Stimulated activated CD4-positive, alpha-beta T cell treated with anti-CD3 and anti-CD28 coated beads, Interleukin-1b, Interleukin-23, amount 100 ng/mL, for 1 hour (primary cell): ENCODE measurements around the gene PALLD.

ENCODE experiments used
- DNase-seq, 2 donors: peaks; one replicate each; pipeline ENCODE4 v3.0.0-alpha.2; 2020; ENCODE audit warnings: low read depth in 2 of 2

Gene PALLD

DNA sequence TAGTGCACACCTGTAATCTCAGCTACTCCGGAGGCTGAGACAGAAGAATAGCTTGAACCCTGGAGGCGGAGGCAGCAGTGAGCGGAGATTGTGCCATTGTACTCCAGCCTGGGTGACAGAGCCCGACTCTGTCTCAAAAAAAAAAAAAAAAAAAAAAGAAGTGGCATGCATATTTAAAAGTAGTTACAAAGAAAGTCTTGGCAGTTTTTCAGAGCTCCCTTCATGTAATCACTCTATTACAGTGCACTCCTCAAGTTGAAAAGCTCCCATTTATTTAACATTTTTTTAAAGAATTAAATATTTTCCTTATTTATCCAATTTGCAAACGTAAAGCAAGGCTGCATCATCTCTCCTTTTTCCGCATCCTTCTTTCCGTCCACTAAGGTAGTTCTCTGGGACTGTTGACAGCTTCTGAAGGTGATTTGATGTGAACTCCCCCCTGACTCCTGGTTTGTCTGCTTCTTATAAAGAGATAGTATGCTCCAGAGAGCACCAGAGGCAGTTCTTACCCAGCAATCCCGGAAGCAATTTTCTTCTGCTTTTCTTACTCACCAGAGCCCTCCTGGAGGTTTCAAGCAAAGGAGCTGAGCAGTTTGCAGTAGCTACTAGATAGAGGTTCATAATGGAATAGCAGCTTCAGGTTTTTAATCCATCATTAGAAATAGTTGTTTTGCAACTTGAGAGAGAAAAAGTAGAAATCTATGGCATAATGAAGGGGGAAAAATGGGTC, 151.0 kb downstream of the PALLD start:
- DNase-seq: no peak

DNA sequence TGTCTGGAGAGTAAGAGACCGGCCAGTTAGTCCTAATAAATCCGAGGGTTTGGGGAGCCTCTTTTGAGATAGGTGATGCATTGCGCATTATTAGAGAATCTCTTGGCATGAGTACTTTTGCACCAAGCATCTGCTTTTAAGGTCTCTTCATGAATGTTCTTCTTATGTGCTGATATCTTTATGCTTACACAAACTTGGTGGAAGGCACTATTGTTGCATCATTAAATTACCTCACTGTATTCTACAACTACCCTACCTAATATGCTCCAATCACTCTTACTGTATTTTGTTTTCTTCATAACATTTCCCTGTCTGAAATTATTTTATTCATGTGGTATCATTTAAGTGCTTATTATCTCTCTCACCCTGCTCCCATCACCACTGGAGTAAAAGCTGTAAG, 151.6 kb downstream of the PALLD start:
- DNase-seq: no peak

DNA sequence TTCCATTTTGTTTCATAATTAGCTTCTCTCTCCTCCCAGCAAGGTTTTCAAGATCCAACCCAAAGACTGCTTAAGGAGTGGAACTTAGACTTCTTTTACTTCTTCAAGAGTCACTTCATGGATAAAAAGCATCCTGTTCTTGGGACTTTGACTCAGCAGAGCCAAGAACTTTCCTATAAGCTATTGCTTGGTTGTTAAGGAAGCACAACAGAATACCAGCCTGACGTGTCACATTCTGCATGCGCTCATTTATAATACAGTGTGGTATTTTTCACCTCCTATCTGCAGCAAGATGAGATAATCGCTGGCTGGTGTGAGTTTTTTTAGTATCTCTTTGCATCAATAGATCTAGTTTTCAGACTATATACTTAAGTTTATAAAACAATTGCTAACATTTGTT, 152.1 kb downstream of the PALLD start:
- DNase-seq: no peak

DNA sequence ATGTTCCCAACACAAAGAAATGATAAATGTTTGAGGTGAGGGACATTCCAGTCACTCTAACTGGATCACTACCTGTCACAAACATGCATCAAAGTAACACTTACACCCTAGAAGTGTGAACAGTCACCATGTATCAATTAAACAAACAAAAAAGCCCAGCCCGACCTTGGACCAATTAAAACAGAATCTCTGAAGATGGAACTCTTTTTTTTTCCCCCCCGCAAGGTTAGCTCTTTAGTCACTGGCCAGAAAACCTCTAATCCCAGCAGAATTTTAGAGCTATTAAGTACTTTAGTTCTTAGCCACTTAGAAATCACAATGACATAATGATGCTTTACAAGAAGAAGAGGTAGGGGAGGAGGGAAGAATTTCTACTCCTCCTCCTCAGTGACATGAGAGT, 154.5 kb downstream of the PALLD start:
- DNase-seq: no peak

DNA sequence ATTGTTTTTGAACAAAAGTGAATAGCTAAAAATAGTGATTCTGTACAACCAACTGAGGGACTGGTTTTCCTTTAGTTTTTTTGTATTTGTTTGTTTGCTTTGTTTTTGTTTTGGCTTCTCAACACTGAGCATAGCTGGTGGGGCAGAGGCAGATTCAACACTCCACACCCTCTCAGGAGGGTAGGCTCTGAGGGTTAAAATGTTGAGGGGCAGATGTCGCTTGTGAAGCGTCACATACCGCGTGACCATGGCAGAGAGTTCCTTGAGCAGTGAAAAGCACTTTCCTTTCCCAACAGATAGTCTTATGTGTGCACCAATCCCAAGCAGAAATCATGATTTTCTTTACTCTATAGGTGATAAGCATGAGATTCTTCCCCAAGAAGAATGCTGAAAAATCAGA, 155.0 kb downstream of the PALLD start:
- DNase-seq: no peak

DNA sequence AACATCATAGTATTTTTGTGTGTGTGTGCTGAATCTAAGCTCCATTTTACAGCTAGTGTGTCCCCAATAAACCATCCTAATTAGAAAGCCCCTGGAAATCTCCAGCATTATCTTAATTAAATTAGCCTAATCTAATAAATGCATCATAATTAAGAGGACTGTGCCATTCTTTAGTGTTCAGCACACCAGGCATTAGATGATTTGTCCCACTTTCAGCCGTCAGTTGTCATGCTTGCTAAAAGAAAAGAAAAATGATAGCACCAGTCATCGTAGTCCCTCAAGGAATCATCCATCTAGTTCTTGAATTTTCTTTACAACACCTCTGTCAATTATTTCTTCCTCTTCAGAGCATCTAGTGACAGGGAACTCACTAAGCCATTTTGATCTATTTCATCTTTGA, 155.9 kb downstream of the PALLD start:
- DNase-seq: no peak

DNA sequence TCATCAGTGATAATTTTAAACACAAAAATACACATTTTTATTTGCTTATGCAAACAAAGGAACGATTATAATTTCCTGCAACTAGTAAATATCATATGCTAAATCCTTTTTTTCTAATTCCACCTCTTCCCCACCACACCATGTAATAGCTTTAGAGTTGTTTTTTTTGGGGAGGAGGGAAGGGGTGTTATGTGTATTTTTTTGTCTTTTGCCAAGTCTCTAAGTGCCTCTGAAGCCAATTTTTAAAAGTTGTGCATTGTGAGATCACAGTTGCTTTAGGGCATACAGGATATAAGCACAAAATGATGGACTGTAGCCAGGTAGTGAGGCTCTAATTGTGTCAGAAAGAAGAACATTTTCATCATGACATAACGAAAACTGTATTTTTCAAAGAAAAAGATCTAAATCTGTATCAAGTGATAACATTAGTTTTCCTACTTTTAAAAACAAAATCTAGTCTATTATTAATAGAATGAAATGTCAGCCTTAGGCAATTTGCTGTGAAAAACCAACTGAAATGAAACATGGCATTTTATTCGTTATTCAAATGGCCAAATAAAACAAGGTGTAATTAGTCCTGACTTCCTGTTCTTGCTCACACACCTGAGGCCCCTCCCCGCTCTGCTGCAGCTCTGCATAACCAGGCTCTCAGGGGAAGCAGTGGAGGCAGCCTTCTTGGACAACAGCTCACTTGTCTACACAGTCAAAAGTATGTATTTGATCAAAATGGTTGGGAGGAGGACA, 157.4 kb downstream of the PALLD start:
- no peak for DNase-seq

DNA sequence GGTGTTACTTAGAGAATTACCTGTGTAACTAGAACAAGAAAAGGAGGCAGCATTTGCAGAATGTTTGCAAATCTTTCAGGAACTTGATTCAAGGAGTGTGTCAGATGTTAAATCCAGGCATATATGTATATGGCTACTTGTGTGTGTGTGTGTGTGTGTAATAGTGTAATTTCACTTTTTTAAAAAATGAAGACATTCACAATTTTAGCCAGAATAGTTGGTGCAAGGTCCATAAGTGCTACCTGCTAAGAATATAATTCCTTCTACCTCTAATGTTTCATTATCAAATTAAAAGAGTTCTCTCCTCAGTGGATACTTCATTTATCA, 158.0 kb downstream of the PALLD start:
- no peak for DNase-seq

DNA sequence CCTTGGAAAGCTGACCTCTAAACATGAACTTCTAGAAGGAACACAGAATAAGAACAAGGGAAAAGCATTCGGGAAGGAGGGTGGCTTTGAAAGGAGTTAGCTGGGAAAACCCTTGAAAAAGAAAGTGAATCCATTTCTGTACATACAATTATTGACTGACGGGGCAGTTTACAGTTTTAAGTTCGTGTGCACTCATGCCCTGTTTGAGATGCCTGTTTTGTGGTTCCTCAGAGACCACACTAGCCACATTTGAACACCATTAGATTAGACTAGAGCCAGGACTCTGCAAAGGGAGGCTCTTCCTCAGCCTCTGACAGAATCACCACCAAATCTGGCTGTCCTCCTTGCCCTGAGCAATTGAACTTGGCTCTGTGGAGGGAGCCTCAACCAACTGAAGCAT, 158.3 kb downstream of the PALLD start:
- no peak for DNase-seq

DNA sequence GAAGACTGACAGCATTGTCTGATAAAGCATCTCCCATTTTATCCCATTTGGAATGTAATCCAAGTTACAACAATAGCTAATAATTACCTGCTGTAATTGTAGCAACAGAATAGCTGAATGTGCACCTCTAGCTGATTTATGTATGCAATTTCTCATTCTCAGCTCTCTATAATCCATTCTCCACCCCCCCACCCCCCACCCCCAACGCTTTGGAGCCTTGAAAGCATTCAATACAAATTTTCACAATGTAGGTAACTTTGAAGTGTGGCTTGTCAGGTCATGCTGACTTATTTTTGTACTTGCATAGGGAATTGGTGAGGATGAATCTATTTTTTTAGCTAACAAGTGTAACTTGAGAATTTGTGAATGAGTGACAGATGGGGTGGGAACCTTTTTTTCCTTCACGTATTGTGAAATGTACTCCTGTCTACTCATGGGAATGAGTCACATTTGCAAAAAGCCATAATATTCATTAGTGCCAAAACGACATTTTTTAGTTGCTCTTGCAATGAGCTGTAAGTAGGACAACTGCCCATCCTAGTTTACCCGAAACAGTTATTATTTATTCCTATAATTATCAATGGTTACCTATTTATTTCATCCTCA, 159.3 kb downstream of the PALLD start:
- no peak for DNase-seq

DNA sequence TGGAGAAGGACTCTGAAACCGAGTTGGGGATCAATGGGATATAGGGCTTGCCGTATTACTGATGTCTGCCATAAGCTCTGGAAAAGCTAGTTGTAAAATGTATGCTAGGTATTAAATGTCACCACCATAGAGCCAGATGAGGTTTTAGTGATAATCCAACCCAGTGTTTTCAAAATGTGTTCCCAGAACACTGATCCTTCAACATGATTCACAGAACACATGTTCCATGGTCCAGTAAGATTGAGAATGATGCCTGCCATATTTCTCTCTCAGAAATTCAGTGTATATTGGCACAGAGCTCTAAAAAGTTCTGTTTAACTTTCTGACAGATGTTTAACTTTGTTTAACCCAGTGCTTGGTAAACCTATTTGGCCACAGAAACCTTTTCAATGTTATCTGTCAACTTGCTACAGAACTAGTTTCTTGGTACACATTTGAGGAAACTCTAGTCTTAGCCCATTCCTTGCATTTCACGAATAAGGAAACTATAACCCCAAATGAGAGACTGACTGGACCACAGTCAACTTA, 160.2 kb downstream of the PALLD start:
- DNase-seq: no peak

DNA sequence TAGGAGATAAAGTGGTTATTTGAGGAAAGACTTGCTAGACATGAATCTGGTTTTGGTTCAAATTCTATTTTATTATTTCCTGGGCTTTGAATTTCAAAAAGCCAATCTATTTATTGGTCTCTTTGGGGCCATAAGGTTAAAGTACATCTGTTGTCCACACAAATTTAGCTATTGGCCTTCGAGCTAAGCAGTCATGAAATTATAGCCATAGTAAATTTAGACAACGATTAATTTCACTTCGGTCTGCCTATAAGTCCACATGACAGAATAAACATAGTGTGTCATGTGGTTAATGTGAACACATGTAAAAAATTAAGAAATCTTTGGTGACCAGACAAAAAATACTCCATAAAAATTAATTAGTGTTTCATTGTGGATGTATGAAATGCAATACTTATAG, 161.9 kb downstream of the PALLD start:
- DNase-seq: no peak

DNA sequence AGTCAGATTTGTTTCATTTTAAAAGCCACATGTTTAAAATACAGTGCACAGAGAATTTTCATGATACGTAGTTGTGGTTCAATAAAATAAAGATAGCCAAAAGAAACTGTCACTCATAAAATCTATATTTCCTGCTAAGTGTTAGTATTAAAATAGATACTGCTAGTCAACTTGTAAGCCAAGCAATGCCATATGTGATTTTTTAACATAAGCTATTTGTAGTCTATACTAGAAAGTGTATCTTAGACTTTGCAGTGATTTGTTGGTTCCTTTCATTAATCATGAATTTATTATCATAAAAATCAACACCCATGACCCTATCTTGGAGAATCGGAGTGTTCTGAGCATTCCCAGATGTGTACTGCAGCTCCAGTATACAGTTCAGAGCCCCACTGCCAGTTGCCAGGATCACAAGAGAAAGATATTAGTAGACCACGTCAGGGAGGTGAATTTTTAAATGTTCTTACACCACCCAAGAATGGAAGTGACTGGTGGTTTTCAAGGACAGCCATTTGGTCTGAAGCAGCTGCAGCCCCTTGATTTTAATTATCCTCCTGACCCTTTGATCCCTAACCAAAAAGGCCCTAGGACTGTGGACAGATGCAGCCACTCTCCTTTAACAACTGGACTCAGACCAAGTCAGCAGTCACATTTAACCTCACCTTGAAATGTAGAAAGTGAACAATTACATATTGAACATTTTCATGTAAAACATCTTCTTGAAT, 163.1 kb downstream of the PALLD start:
- DNase-seq: no peak

DNA sequence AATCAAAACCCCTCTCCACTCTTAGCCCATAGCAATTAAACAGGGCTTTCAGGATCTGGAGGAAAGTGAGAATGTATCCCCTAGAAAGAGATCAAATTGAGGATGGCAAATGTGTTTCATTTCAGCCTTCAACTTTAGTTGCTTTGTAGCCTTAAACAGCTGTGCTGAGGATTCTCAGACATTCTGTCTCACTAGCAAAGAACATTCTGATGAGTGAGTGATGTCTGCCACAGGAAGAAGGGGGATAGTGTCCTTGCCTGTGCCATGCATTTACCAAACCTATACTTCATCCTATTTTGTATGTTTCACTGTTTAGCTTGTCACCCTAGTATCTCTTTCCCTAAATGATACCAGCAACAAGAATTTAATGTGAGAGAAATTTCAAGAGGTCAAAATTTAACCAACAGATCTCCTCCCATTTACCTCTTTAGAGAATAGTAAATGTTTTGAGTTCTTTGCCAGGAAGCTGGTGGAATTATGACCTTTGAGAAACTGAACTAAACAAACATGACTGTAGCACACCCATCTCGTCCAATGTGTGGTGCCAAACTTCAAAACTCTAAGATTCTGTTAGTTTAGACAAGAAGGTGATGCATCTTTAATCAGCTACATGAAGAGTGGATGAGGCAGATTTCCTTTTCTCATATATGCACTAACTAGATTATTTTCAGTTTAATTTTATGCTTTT, 165.6 kb downstream of the PALLD start:
- no peak for DNase-seq

DNA sequence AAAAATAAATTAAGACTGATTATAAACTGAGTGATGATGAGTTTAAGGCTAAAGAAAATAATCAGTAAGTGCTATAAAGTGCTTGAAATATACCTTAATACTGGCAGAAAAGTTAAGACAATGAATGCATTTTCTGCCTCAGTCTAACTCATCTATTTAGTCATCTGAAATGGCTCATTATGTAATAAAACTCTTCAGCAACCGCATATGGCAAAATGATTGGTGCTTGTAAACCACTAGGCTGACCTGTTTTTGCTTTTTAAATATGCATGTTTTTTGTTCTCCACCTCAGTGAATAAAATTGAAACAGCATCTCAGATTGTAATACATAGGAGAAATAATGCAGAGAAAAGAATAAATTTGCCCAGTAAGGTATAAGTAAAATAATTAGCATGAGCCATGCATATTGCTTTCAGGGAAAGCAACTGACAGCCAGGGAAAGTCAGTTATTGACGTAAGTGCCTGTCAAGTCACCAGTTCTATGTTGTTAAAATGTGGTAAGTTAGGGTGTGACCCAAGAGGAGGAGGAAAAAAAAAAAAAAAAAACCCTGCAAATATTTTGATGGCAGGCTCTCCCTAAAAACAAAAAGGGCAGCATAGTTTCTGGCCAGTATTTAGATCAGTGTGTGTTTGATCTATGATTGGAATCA, 167.5 kb downstream of the PALLD start:
- no peak for DNase-seq

DNA sequence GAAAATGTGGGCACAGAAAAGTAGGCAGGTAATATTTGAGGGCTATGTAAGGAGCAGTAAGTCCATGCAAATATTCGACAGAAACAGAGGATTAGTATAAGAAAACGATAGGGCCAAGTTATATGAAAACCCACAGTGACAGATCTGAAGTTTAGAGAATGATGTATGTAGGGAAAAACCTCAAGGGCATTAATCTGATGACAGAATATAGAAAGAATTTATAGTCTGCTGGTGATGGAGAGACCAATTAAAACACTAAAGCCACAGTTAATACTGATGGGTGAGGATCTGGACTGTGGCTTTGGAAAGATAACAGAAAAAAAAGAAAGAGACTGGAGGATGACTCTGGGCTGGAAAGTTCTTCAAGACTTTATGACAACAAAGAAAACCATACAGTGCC, 169.7 kb downstream of the PALLD start:
- DNase-seq: no peak

DNA sequence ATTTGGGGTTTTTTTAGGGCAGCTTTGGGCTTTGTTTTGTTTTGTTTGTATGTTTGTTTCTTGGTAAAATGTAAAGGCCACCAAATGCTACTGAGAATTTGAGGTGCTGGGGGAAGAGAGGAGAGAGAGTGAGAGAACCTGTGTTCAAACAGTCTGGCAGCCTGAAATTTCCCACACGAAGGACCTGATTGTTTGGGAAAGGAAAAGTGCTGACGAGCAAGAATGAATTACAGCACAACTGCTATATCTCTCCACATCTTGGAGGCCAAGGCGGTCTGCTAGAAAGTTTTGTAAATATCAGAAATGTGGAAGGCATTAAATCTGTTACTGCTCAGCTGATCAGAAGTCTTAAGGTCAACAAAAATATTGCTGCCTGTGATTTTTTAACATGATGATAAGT, 170.5 kb downstream of the PALLD start:
- no peak for DNase-seq

DNA sequence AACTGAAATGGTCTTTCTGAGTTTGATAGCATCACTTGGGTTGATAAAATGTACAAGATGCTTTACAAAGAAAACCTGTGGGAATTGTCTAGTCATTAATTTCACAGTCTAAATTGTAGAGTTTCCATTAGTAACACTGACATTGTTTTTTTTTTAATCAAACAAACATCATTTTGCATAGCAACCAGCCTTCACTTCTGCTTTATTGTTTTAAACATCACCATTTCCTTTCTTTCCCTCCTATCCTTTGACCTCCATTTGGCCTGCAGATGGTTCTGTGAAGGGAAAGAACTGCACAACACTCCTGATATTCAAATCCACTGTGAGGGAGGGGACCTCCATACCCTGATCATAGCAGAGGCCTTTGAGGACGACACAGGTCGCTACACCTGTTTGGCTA, 171.1 kb downstream of the PALLD start:
- no peak for DNase-seq

DNA sequence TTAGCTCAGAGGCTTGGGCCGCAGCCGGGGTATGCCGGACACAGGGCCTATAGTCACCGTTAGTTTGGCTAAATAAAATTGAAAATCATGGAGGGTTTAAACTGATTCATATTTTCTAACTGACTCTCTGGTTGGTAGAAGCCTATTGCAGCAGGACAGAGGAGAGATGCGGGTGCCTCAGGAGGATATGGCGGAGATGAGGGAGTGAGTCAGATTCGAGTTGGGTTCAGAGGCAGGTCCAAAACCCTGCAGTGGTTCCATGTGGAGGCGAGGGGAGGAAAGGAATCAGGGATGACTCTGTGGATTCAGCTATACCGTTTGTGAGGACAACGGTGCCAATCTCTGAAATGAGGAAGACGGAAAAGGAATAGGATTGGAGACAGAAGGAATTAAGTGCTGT, 176.6 kb downstream of the PALLD start:
- no peak for DNase-seq

DNA sequence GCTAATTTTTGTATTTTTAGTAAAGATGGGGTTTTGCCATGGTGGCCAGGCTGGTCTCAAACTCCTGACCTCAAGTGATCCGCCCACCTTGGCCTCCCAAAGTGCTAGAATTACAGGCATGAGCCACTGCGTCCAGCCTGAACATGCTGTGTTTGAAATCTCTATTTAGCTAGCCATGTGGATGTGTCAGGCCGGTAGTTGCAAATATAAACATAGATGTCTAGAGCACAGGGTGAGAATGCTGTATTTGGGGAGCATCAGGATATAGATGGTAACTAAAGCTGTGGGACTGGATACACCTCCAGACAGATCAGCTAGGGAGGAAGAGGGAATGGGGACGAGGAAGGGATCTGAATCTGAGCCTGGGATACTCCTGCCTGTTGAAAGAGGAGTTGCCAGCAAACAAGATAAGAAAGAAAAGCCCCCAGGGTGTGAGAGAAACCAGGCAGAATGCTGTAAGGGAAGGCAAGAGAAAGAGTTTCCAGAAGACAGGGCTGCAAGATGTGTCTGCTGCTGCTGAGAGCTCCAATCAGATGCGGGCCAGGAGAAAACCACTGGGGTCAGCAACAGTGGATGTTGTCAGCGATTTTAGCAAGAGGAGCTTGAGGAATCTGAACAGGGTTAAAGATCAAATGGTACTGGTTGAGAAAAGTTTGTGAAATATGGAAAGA, 177.4 kb downstream of the PALLD start:
- no peak for DNase-seq

DNA sequence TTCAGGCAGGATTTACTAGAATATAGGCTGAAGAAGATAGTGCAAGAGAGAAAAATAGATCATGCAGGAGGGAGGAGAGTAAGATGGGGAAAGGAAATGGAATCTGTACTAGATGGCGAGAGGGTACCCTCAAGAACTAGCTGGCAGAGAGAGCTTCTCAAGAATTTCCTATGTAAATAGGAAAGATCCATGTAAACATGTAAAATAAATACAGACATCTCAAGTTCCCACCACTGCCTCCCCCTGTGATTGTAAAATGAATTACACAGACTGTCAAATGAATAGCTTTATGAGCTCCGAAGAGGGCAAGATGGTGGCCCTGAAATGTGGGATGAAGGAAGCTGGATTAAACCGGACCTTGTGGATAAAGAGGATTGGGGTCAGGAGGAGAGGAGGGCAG, 178.0 kb downstream of the PALLD start:
- no peak for DNase-seq
